Caco-2 (cell line): Measurements from ENCODE around the gene DHFR2. TPM values are rescaled to one million over a fixed set of nuclear protein-coding genes. Genes with fewer than 3 reads are reported as not detected.

Source experiments
- BruUV-seq: library from RNA; stranded (reverse); fragments of 400-500 nt; replicated peaks from 2 replicates; lab custom pipeline; 2021; lab: Mats Ljungman, UMichigan
- CTCF ChIA-PET: fragments of 300-600 bp; sonication (Branson Sonifier 250); formaldehyde crosslinking; loops from one replicate; lab custom pipeline; 2022; ENCODE audit warnings: antibody characterized with exemption; lab: Charles Lee
- POLR2A ChIA-PET: fragments of 300-600 bp; sonication (Branson Sonifier 250); formaldehyde crosslinking; loops from one replicate; lab custom pipeline; 2022; ENCODE audit warnings: antibody characterized with exemption; lab: Charles Lee
- DNase-seq, 2 experiments: peaks; one replicate each; pipeline versions ENCODE4 v3.0.0 to v3.0.0-alpha.2; 2020 to 2022
- H3K27me3 ChIP-seq: replicated peaks from 2 replicates; pipeline ENCODE4 v1.6.0; 2011; ENCODE audit warnings: low read length; ENCODE audit not compliant: control insufficient read depth, insufficient read depth
- H3K36me3 ChIP-seq: 2 replicates; pipeline ENCODE4 v1.5.1; 2011; ENCODE audit warnings: low read length; ENCODE audit not compliant: control insufficient read depth, insufficient read depth
- H3K4me1 ChIP-seq: fragments of 250-450 bp; sonication (Bioruptor Pico); 2 replicates; pipeline ENCODE4 v1.5.1; 2020; ENCODE audit warnings: mild to moderate bottlenecking
- H3K4me3 ChIP-seq: 2 replicates; pipeline ENCODE4 v1.5.1; 2011; ENCODE audit warnings: low read depth, mild to moderate bottlenecking, control low read depth, low read length
- H3K9me3 ChIP-seq: fragments of 250-450 bp; sonication (Bioruptor Pico); 2 replicates; pipeline ENCODE4 v1.5.1; 2020; ENCODE audit warnings: mild to moderate bottlenecking, moderate library complexity
- H3K27ac Mint-ChIP-seq: one replicate; pipeline ENCODE4 v1.8.0; 2022; ENCODE audit warnings: mixed read lengths; ENCODE audit not compliant: unreplicated experiment
- H3K27me3 Mint-ChIP-seq: one replicate; pipeline ENCODE4 v1.8.0; 2022; ENCODE audit warnings: mixed read lengths; ENCODE audit not compliant: insufficient read depth, unreplicated experiment
- H3K36me3 Mint-ChIP-seq: one replicate; pipeline ENCODE4 v1.8.0; 2022; ENCODE audit warnings: mild to moderate bottlenecking, mixed read lengths; ENCODE audit not compliant: insufficient read depth, unreplicated experiment
- H3K4me1 Mint-ChIP-seq: one replicate; pipeline ENCODE4 v1.8.0; 2022; ENCODE audit warnings: low read depth, mixed read lengths; ENCODE audit not compliant: unreplicated experiment
- H3K4me3 Mint-ChIP-seq: one replicate; pipeline ENCODE4 v1.8.0; 2022; ENCODE audit warnings: mild to moderate bottlenecking, moderate library complexity, mixed read lengths; ENCODE audit not compliant: unreplicated experiment
- H3K9me3 Mint-ChIP-seq: one replicate; pipeline ENCODE4 v1.8.0; 2022; ENCODE audit warnings: mixed read lengths; ENCODE audit not compliant: unreplicated experiment
- CTCF ChIP-seq, 2 experiments: fragments of 200-600 bp in 1 of 2; IDR thresholded peaks; 1 replicate in 1 of 2; 2 replicates in 1 of 2; pipeline versions ENCODE4 v1.5.1 to v1.8.0; 2011 to 2022; ENCODE audit warnings: antibody characterized with exemption in 1 of 2, control low read depth in 1 of 2, inconsistent platforms in 1 of 2, low read depth in 1 of 2, low read length in 1 of 2, mild to moderate bottlenecking in 1 of 2, moderate library complexity in 1 of 2; ENCODE audit not compliant: insufficient read depth in 1 of 2, severe bottlenecking in 1 of 2, unreplicated experiment in 1 of 2
- intact Hi-C: fragments of 100-400 bp; cut with micrococcal nuclease; formaldehyde crosslinking; loops from one replicate; pipeline ENCODE4 v1.10.0; 2022; ENCODE audit not compliant: unreplicated experiment
- total RNA-seq: library from RNA; stranded (reverse); gene quantifications from 2 replicates; pipeline ENCODE4 v1.2.3, GENCODE V29; 2022

Gene DHFR2
- total RNA-seq, 1 experiment from 2014 or later, result 3.3 TPM

GRCh38 chr3:94011233-94011711 is 51.4 kb downstream of the DHFR2 start:
- no peak for TF ChIP-seq CTCF (IDR thresholded peaks at IDR 0.05; ENCODE audit: insufficient read depth in 1 of 2, low read depth in 1 of 2, low read length in 1 of 2, severe bottlenecking in 1 of 2, unreplicated experiment in 1 of 2)
- CTCF ChIA-PET, result no interaction called here
- Mint-ChIP-seq H3K4me3 (no peak overlapping the region), H3K4me1 (peaks cover 13% of the 10 kb centered on the region), H3K9me3 (no peaks in the 10 kb centered on the region), H3K27ac (no peak overlapping the region), H3K27me3 (no peaks in the 10 kb centered on the region), H3K36me3 (no peaks in the 10 kb centered on the region)
- Histone ChIP-seq H3K4me3 (no peak overlapping the region), H3K4me1 (no peaks in the 10 kb centered on the region), H3K9me3 (no peaks in the 10 kb centered on the region), H3K36me3 (no peaks in the 10 kb centered on the region), H3K27me3 (no peaks in the 10 kb centered on the region)
- no TSS peak for BruUV-seq
- DNase-seq, result no peak
- POLR2A ChIA-PET, result no interaction called here
- intact Hi-C loops, result no loop called here

DNA sequence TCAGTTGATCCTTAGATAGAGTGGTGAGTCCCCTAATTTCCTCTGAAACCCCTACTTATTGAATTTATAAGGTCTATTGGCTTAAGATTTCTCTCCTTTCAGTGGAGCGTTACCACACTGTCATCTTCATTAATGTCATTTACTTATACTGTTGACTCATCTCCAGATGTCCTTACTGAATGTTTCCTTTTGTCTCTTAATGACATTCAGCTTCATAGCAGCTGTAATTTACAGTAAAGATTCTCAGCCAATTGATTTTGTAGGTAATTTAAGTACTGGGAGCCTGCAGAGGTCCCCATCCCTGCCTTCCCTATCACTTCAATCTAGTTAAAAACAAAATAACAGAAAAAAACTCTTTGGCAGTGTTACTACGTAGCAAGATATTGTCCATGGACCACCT is 53.1 kb downstream of the DHFR2 start:
- no peaks in the 10 kb centered on the region for H3K27me3 Mint-ChIP-seq
- Histone ChIP-seq H3K36me3 (no peaks in the 10 kb centered on the region), H3K9me3 (no peaks in the 10 kb centered on the region), H3K4me1 (no peaks in the 10 kb centered on the region), H3K4me3 (no peak overlapping the region), H3K27me3 (no peaks in the 10 kb centered on the region)
- H3K36me3 Mint-ChIP-seq, result no peaks in the 10 kb centered on the region
- CTCF ChIA-PET, result no interaction called here
- DNase-seq, result no peak
- no peaks in the 10 kb centered on the region for H3K9me3 Mint-ChIP-seq
- no peak for TF ChIP-seq CTCF (IDR thresholded peaks at IDR 0.05; ENCODE audit: insufficient read depth in 1 of 2, low read depth in 1 of 2, low read length in 1 of 2, severe bottlenecking in 1 of 2, unreplicated experiment in 1 of 2)
- H3K27ac Mint-ChIP-seq, result no peak overlapping the region
- peaks cover 13% of the 10 kb centered on the region for H3K4me1 Mint-ChIP-seq
- no peak overlapping the region for H3K4me3 Mint-ChIP-seq
- POLR2A ChIA-PET, result no interaction called here
- BruUV-seq, result no TSS peak
- intact Hi-C loops, result no loop called here

DNA sequence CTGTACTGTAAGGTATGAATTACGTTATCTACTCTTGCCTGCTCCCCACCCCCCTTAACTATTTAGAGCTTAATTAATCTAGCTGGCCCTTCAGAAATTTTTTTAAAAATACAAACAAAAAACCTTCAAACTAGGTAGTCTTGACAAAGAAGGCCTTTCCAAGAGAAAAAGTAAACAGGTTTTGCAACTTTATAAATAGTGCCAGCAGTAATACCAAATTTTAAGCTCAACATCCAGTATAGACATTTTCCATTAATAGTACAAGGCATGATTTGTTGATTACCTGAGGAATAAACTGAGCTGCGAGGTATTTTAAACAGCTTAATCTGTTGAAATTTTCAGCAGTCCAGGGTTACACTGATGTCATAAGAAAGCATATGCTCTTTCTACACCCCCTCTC is 54.5 kb downstream of the DHFR2 start:
- intact Hi-C loops, result no loop called here
- no peak overlapping the region for H3K27ac Mint-ChIP-seq
- CTCF ChIA-PET, result no interaction called here

More for the DNA sequence above, 54.5 kb downstream of the DHFR2 start:
- Histone ChIP-seq H3K4me3 (no peak overlapping the region), H3K36me3 (no peaks in the 10 kb centered on the region), H3K27me3 (no peaks in the 10 kb centered on the region), H3K4me1 (no peaks in the 10 kb centered on the region), H3K9me3 (no peaks in the 10 kb centered on the region)
- Mint-ChIP-seq H3K27me3 (no peaks in the 10 kb centered on the region), H3K9me3 (no peaks in the 10 kb centered on the region), H3K36me3 (no peaks in the 10 kb centered on the region), H3K4me1 (peaks cover 13% of the 10 kb centered on the region), H3K4me3 (no peak overlapping the region)
- POLR2A ChIA-PET, result no interaction called here
- no peak for TF ChIP-seq CTCF (IDR thresholded peaks at IDR 0.05; ENCODE audit: insufficient read depth in 1 of 2, low read depth in 1 of 2, low read length in 1 of 2, severe bottlenecking in 1 of 2, unreplicated experiment in 1 of 2)
- no TSS peak for BruUV-seq
- DNase-seq, result no peak

Other genes starting within 250 kb of the DHFR2 start
- 19.4 and 23.4 TPM in 2 replicates for gene PROS1, start 89.0 kb downstream of the DHFR2 start, total RNA-seq
- 7.6 and 7.7 TPM in 2 replicates for gene ARL13B, start 82.8 kb downstream of the DHFR2 start, total RNA-seq
- not detected in 2 replicates for gene STX19, start 34.3 kb downstream of the DHFR2 start, total RNA-seq
- gene NSUN3, start 145 bp upstream of the DHFR2 start, total RNA-seq, result 7.1 and 9.6 TPM in 2 replicates